HCT116 (cell line): ENCODE results near the gene PRDX6. TPM values are rescaled to one million over a fixed set of nuclear protein-coding genes. Genes with fewer than 3 reads are reported as not detected.
"Not testable (repeated sequence)": the region's sequence is repeated elsewhere in the genome, so short reads cannot be mapped to it uniquely, and the experiment has no call there.

ENCODE experiments used
- ATAC-seq: fragments of 200-7000 bp; cut with Tn5 transposase; 2 replicates; pipeline ENCODE4 v1.9.1; 2020; ENCODE audit warnings: mild to moderate bottlenecking, moderate library complexity
- BruUV-seq: library from RNA; stranded (reverse); fragments of 400-500 nt; replicated peaks from 2 replicates; lab custom pipeline; 2021; lab: Mats Ljungman, UMichigan
- CTCF ChIA-PET: fragments of 300-600 bp; sonication (Branson Sonifier 250); formaldehyde crosslinking; loops from one replicate; lab custom pipeline; 2021; ENCODE audit warnings: antibody characterized with exemption; lab: Charles Lee
- POLR2A ChIA-PET: fragments of 300-600, 350-600 bp; sonication (Branson Sonifier 250); formaldehyde crosslinking; loops from one replicate; lab custom pipeline; 2021; ENCODE audit warnings: antibody characterized with exemption; lab: Charles Lee
- RAD21 ChIA-PET, 2 experiments: fragments of 300-600 bp; sonication (Branson Sonifier 250); formaldehyde crosslinking; loops; one replicate each; lab custom pipeline; 2023; ENCODE audit warnings: low total read pairs in 2 of 2; ENCODE audit not compliant: uncharacterized antibody in 2 of 2, unreplicated experiment in 2 of 2, low non-redundant PET in 1 of 2; lab: Charles Lee
- DNase-seq: peaks from one replicate; pipeline ENCODE4 v3.0.0-alpha.2; 2010; ENCODE audit warnings: low read depth, low spot score
- H2AFZ ChIP-seq: fragments of 200-600 bp; shearing (Covaris generic), sonication (generic); 2 replicates; pipeline ENCODE4 v1.6.1; 2017; ENCODE audit warnings: low read depth, mixed run types, mixed read lengths, antibody characterized with exemption, low read length; ENCODE audit not compliant: poor library complexity, severe bottlenecking
- H3K27ac ChIP-seq: 2 replicates; pipeline ENCODE4 v1.5.1; 2012; ENCODE audit warnings: low read depth, low read length
- H3K27me3 ChIP-seq: fragments of 200-600 bp; sonication (generic); 2 replicates; pipeline ENCODE4 v1.6.1; 2016; ENCODE audit warnings: mixed run types, low read length, mixed read lengths; ENCODE audit not compliant: insufficient read depth
- H3K36me3 ChIP-seq, 2 experiments: fragments of 200-500 bp in 1 of 2; fragments of 200-600 bp in 1 of 2; sonication (Bioruptor generic) in 1 of 2; sonication (generic) in 1 of 2; 2 replicates each; pipeline versions ENCODE4 v1.5.1 to v1.6.1; 2014 to 2016; ENCODE audit warnings: low read length in 2 of 2, inconsistent platforms in 1 of 2, mixed read lengths in 1 of 2, mixed run types in 1 of 2; ENCODE audit not compliant: insufficient read depth in 2 of 2, control insufficient read depth in 1 of 2
- H3K4me1 ChIP-seq, 2 experiments: fragments of 200-600 bp in 1 of 2; sonication (generic) in 1 of 2; 2 replicates each; pipeline versions ENCODE4 v1.5.1 to v1.6.1; 2012 to 2017; ENCODE audit warnings: low read length in 2 of 2, inconsistent platforms in 1 of 2, mild to moderate bottlenecking in 1 of 2, mixed read lengths in 1 of 2, mixed run types in 1 of 2, moderate library complexity in 1 of 2; ENCODE audit not compliant: insufficient read depth in 2 of 2, control insufficient read depth in 1 of 2
- H3K4me2 ChIP-seq: fragments of 200-600 bp; sonication (generic); 2 replicates; pipeline ENCODE4 v1.6.1; 2017; ENCODE audit warnings: mixed run types, low read length, mixed read lengths
- H3K4me3 ChIP-seq, 2 experiments: fragments of 200-600 bp in 1 of 2; sonication (generic) in 1 of 2; replicated peaks in 1 of 2; 2 replicates each; pipeline ENCODE4 v1.5.1; 2011 to 2016; ENCODE audit warnings: low read length in 2 of 2, control low read depth in 1 of 2, low read depth in 1 of 2, mild to moderate bottlenecking in 1 of 2, mixed read lengths in 1 of 2, mixed run types in 1 of 2
- H3K79me2 ChIP-seq: fragments of 200-600 bp; sonication (generic); 2 replicates; pipeline ENCODE4 v1.6.1; 2017; ENCODE audit warnings: mild to moderate bottlenecking, mixed run types, low read length, moderate library complexity, mixed read lengths; ENCODE audit not compliant: insufficient read depth
- H3K9ac ChIP-seq: fragments of 200-600 bp; sonication (generic); 2 replicates; pipeline ENCODE4 v1.6.1; 2016; ENCODE audit warnings: low read length, mixed read lengths
- H3K9me2 ChIP-seq: fragments of 200-600 bp; sonication (generic), shearing (Covaris generic); 2 replicates; pipeline ENCODE4 v1.6.1; 2017; ENCODE audit warnings: mixed run types, mild to moderate bottlenecking, moderate library complexity; ENCODE audit not compliant: insufficient read depth
- H3K9me3 ChIP-seq, 2 experiments: fragments of 200-500 bp in 1 of 2; fragments of 200-600 bp in 1 of 2; sonication (Bioruptor generic) in 1 of 2; sonication (generic) in 1 of 2; 2 replicates each; pipeline ENCODE4 v1.6.1; 2014 to 2017; ENCODE audit warnings: low read length in 2 of 2, mixed read lengths in 2 of 2, inconsistent platforms in 1 of 2, low read depth in 1 of 2, mild to moderate bottlenecking in 1 of 2, mixed run types in 1 of 2, moderate library complexity in 1 of 2; ENCODE audit not compliant: control insufficient read depth in 1 of 2, insufficient read depth in 1 of 2
- H4K20me1 ChIP-seq: fragments of 200-600 bp; sonication (generic), shearing (Covaris generic); 2 replicates; pipeline ENCODE4 v1.6.1; 2017; ENCODE audit warnings: mixed run types, mild to moderate bottlenecking, moderate library complexity; ENCODE audit not compliant: insufficient read depth
- ELF1 ChIP-seq: IDR thresholded peaks from 2 replicates; pipeline ENCODE4 v1.6.1; 2012; ENCODE audit warnings: low read depth, borderline replicate concordance
- EZH2phosphoT487 ChIP-seq: fragments of 200-600 bp; IDR thresholded peaks from 2 replicates; pipeline ENCODE4 v1.6.1; 2018; ENCODE audit warnings: antibody characterized with exemption, borderline replicate concordance
- FOSL1 ChIP-seq: IDR thresholded peaks from 2 replicates; pipeline ENCODE4 v1.6.1; 2012; ENCODE audit warnings: low read depth
- REST ChIP-seq: IDR thresholded peaks from 2 replicates; pipeline ENCODE4 v1.6.1; 2012; ENCODE audit warnings: low read depth
- SRF ChIP-seq: IDR thresholded peaks from 2 replicates; pipeline ENCODE4 v1.6.1; 2012; ENCODE audit warnings: low read depth
- ZNF274 ChIP-seq: fragments of 200-500 bp; sonication (Bioruptor generic); IDR thresholded peaks from 2 replicates; pipeline ENCODE4 v1.6.1; 2014; ENCODE audit warnings: mild to moderate bottlenecking, low read depth, low read length, inconsistent platforms
- intact Hi-C: fragments of 100-400 bp; cut with micrococcal nuclease; formaldehyde crosslinking; loops from 2 replicates; pipeline ENCODE4 v1.10.0; 2022
- total RNA-seq: library from RNA; stranded (reverse); gene quantifications from one replicate; pipeline ENCODE4 v1.2.1, GENCODE V29; 2021; ENCODE audit not compliant: unreplicated experiment
- TF ChIP-seq, protein P1 (sequence below): IDR thresholded peaks from 2 replicates; pipeline ENCODE4 v1.6.1; 2011; ENCODE audit warnings: mild to moderate bottlenecking, low read length, moderate library complexity; ENCODE audit not compliant: insufficient replicate concordance; ENCODE audit errors: extremely low read depth

Gene PRDX6
- total RNA-seq, 1 experiment from 2014 or later: 286 TPM

DNA sequence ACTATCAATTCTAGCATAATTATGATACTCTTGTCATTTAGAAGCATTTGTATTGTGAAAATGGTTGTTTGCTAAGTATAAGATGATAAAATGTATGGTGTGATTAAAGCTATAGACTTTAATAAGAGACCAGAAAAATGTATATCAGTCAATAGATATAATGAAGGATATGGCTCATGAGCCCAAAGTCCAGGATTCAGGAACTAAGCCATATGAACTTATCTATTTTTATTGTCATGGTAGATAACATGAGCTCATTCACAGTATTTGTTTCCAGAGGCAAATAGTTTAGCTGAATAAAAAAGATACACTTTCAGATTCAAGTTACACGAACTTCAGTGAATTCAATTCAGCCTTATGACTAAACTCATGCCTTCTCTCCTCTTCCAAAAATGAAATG is 32.7 kb downstream of the PRDX6 start:
- no TSS peak for BruUV-seq
- H3K9me2 ChIP-seq: no peaks in the 10 kb centered on the region
- ChIA-PET CTCF (no interaction called here), POLR2A (no interaction called here), RAD21 (no interaction called here)
- H3K4me1 ChIP-seq: peaks cover 9 to 19% of the 10 kb centered on the region in 2 experiments
- intact Hi-C loops: no loop called here
- ATAC-seq: no peak
- no peaks in the 10 kb centered on the region for H3K79me2 ChIP-seq
- H3K9me3 ChIP-seq: no peaks in the 10 kb centered on the region
- no peaks in the 10 kb centered on the region for H4K20me1 ChIP-seq
- TF ChIP-seq ZNF274: no peak
- TF ChIP-seq FOSL1: no peak
- TF ChIP-seq EZH2phosphoT487: no peak
- TF ChIP-seq SRF: no peak
- TF ChIP-seq REST: no peak
- TF ChIP-seq, protein P1, sequence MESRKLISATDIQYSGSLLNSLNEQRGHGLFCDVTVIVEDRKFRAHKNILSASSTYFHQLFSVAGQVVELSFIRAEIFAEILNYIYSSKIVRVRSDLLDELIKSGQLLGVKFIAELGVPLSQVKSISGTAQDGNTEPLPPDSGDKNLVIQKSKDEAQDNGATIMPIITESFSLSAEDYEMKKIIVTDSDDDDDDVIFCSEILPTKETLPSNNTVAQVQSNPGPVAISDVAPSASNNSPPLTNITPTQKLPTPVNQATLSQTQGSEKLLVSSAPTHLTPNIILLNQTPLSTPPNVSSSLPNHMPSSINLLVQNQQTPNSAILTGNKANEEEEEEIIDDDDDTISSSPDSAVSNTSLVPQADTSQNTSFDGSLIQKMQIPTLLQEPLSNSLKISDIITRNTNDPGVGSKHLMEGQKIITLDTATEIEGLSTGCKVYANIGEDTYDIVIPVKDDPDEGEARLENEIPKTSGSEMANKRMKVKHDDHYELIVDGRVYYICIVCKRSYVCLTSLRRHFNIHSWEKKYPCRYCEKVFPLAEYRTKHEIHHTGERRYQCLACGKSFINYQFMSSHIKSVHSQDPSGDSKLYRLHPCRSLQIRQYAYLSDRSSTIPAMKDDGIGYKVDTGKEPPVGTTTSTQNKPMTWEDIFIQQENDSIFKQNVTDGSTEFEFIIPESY: no peak
- no peak for TF ChIP-seq ELF1
- no peak overlapping the region for H3K4me2 ChIP-seq
- H3K9ac ChIP-seq: no peak overlapping the region
- no peak overlapping the region for H3K4me3 ChIP-seq
- DNase-seq: no peak
- H3K36me3 ChIP-seq: no peaks in the 10 kb centered on the region
- H3K27ac ChIP-seq: no peak overlapping the region
- H3K27me3 ChIP-seq: no peaks in the 10 kb centered on the region
- peak overlapping the region; percentile 17 for H2AFZ ChIP-seq

DNA sequence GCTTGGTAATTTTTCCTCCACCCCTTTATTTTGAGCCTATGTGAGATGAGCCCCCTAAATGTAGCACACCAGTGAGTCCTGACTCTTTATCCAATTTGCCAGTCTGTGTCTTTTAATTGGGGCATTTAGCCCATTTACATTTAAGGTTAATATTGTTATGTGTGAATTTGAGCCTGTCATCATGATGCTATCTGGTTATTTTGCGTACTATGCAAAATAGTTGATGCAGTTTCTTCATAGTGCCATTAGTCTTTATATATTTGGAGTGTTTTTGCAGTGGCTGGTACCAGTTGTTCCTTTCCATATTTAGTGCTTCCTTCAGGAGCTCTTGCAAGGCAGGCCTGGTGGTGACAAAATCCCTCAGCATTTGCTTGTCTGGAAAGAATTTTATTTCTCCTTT is 37.4 kb downstream of the PRDX6 start:
- H4K20me1 ChIP-seq, H3K9me2 ChIP-seq, H2AFZ ChIP-seq, DNase-seq, H3K4me2 ChIP-seq, H3K36me3 ChIP-seq, H3K4me3 ChIP-seq, BruUV-seq, ATAC-seq, H3K4me1 ChIP-seq, CTCF ChIA-PET, H3K27me3 ChIP-seq, H3K27ac ChIP-seq, RAD21 ChIA-PET, H3K9me3 ChIP-seq, H3K79me2 ChIP-seq, POLR2A ChIA-PET, intact Hi-C loops, H3K9ac ChIP-seq: not testable (repeated sequence)
